ENCODE measurements around the gene AP1S3.

DNA sequence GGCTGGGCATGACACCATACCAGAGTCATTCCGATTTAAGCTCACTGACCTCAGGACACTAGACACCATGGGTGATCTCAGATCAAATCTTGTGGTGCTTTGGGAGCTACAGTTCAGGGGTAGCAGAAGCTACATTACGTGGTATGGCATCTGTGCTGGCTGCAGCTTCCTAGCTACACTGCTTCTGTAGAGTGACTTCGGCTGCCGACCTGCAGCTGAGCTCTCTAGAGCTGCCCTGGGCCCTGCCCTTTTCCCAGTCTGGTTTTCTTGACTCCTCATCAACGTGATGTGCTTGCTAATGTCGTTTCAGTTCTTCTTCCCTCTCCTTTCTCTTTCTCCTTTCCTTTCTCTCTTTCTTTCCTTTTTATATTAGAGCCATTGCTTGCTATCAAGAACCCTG is 100.2 kb downstream of the AP1S3 start:
- TF ChIP-seq, protein P1, sequence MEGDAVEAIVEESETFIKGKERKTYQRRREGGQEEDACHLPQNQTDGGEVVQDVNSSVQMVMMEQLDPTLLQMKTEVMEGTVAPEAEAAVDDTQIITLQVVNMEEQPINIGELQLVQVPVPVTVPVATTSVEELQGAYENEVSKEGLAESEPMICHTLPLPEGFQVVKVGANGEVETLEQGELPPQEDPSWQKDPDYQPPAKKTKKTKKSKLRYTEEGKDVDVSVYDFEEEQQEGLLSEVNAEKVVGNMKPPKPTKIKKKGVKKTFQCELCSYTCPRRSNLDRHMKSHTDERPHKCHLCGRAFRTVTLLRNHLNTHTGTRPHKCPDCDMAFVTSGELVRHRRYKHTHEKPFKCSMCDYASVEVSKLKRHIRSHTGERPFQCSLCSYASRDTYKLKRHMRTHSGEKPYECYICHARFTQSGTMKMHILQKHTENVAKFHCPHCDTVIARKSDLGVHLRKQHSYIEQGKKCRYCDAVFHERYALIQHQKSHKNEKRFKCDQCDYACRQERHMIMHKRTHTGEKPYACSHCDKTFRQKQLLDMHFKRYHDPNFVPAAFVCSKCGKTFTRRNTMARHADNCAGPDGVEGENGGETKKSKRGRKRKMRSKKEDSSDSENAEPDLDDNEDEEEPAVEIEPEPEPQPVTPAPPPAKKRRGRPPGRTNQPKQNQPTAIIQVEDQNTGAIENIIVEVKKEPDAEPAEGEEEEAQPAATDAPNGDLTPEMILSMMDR (IDR thresholded peaks at IDR 0.05 in 8 of 11, conservative IDR thresholded peaks at IDR 0.05 in 3 of 11) = no peak
- no peak for TF ChIP-seq POLR2A (IDR thresholded peaks at IDR 0.05)
